Measurements from ENCODE around the gene LRP10. TPM values are rescaled to one million over a fixed set of nuclear protein-coding genes. Genes with fewer than 3 reads are reported as not detected.
"Not testable (repeated sequence)": the region's sequence is repeated elsewhere in the genome, so short reads cannot be mapped to it uniquely, and the experiment has no call there.

The LRP10 gene, protein sequence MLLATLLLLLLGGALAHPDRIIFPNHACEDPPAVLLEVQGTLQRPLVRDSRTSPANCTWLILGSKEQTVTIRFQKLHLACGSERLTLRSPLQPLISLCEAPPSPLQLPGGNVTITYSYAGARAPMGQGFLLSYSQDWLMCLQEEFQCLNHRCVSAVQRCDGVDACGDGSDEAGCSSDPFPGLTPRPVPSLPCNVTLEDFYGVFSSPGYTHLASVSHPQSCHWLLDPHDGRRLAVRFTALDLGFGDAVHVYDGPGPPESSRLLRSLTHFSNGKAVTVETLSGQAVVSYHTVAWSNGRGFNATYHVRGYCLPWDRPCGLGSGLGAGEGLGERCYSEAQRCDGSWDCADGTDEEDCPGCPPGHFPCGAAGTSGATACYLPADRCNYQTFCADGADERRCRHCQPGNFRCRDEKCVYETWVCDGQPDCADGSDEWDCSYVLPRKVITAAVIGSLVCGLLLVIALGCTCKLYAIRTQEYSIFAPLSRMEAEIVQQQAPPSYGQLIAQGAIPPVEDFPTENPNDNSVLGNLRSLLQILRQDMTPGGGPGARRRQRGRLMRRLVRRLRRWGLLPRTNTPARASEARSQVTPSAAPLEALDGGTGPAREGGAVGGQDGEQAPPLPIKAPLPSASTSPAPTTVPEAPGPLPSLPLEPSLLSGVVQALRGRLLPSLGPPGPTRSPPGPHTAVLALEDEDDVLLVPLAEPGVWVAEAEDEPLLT
- total RNA-seq (40.8 and 47.1 TPM in 2 replicates), polyA plus RNA-seq (58.6 and 62.7 TPM in 2 replicates)

DNA sequence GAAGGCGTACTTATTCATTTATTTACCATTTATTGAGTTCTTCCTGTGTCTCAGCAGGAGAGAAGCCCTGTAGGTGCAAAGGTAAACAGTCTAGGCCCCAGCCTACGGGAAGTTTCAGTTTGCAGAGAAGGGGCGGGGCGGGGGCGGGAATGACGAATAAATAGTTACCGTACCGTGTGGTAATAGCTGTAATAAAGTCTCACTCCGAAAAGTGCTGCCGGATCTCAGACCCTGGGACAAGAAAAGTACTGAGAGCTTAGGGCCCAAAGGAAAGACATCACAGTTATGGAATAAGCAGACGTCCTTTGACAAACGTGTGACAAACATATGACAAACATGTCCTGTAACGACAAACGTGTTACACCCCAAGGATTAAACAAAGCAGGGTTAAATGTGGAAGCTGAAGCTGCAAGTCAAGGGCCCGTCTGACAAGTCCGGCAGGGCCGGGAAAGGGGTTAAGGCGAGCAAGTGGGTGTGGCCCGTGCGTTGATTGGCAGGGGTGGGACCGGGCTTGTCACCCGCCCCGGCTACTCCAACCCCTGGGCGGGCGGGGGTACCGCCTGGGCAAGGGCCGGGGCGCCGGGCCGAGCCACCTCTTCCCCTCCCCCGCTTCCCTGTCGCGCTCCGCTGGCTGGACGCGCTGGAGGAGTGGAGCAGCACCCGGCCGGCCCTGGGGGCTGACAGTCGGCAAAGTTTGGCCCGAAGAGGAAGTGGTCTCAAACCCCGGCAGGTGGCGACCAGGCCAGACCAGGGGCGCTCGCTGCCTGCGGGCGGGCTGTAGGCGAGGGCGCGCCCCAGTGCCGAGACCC, at the start of gene LRP10:
TSS of gene LRP10 (plus strand) at position 517 of the 809 bp plus-strand sequence. CDS start 564 bp downstream, outside the sequence.
- peaks cover 6% of the 10 kb centered on the region for H3K4me1 ChIP-seq (ENCODE audit: low read depth)
- TF ChIP-seq, protein P1, sequence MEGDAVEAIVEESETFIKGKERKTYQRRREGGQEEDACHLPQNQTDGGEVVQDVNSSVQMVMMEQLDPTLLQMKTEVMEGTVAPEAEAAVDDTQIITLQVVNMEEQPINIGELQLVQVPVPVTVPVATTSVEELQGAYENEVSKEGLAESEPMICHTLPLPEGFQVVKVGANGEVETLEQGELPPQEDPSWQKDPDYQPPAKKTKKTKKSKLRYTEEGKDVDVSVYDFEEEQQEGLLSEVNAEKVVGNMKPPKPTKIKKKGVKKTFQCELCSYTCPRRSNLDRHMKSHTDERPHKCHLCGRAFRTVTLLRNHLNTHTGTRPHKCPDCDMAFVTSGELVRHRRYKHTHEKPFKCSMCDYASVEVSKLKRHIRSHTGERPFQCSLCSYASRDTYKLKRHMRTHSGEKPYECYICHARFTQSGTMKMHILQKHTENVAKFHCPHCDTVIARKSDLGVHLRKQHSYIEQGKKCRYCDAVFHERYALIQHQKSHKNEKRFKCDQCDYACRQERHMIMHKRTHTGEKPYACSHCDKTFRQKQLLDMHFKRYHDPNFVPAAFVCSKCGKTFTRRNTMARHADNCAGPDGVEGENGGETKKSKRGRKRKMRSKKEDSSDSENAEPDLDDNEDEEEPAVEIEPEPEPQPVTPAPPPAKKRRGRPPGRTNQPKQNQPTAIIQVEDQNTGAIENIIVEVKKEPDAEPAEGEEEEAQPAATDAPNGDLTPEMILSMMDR (IDR thresholded peaks at IDR 0.05; ENCODE audit: low read depth, low read length): no peak
- DNase-seq (ENCODE audit: low read depth in 1 of 2, low spot score in 1 of 2): peak; percentile 90 to 97

DNA sequence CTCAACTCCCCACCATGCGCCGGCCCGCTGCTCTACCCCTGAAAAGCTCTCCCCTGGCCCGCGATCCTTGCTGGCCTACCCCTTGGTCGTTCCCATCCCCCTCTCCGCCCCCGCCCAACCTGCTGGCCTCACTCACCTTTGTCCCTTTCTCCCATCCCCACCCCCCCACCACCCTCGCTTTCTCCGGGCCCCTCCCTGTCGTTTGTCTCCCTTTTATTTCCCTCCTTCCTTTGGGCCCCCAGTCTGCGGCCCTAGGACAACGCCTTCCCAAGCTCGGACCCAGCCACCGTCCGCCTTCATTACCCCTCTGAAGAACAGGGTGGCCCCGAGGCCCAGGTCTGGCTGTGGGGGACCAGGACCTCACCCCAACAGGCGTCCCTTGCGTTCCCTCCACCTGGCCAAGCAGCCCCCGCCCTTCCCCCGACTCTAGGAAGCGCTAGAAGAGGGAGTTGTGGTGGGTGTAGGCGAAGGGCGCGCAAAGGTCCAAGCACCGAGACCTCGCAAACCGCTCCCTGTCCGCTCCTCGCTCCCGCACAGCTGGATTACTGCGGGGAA, 49.4 kb upstream of the LRP10 start:
- TF ChIP-seq, protein P1 (IDR thresholded peaks at IDR 0.05; ENCODE audit: low read depth, low read length): no peak
- Histone ChIP-seq H3K27ac (no peak overlapping the region), H3K4me3 (no peak overlapping the region), H3K27me3 (no peaks in the 10 kb centered on the region), H3K36me3 (no peaks in the 10 kb centered on the region), H3K9me3 (ENCODE audit: low read depth) (no peaks in the 10 kb centered on the region), H3K4me1 (ENCODE audit: low read depth) (peaks cover 16% of the 10 kb centered on the region)
- DNase-seq (ENCODE audit: low read depth in 1 of 2, low spot score in 1 of 2): no peak

More for the DNA sequence above, at the start of gene LRP10:
- Histone ChIP-seq H3K36me3 (peaks cover 17% of the 10 kb centered on the region), H3K9me3 (ENCODE audit: low read depth) (no peaks in the 10 kb centered on the region), H3K27ac (peak within 1 kb of the TSS; percentile 90), H3K4me3 (peak within 1 kb of the TSS; percentile 61), H3K27me3 (no peaks in the 10 kb centered on the region)

DNA sequence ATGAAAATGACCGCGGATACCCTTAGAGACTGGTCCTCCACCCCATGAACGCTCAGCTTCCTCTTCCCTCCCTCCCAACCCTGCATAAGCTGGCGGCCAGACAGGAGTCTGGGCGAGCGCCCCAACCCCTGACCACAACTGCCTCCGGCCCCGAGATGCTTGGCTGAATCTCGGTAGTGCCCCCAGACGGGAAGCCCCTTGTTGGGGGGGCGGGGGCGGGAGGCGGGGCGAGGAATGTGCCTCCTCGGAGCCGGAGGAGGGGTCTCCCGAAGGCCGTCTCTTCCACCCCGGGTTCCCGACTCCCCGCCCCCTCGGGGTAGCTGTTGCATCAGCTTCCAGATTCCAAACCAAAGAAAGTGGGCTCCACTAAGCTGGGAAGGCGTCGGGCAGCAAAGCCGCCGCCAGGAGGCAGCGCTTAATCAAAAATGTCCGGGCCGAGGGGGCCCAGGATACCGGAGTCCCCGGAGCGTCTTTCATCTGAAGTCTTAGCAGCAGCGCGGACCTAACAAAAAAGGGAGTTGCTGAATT, 48.9 kb upstream of the LRP10 start:
- Histone ChIP-seq H3K9me3 (ENCODE audit: low read depth) (no peaks in the 10 kb centered on the region), H3K36me3 (no peaks in the 10 kb centered on the region), H3K27me3 (no peaks in the 10 kb centered on the region), H3K27ac (no peak overlapping the region), H3K4me1 (ENCODE audit: low read depth) (peaks cover 16% of the 10 kb centered on the region), H3K4me3 (peak overlapping the region; percentile 16)
- TF ChIP-seq, protein P1 (IDR thresholded peaks at IDR 0.05; ENCODE audit: low read depth, low read length): peak; percentile 87
- DNase-seq (ENCODE audit: low read depth in 1 of 2, low spot score in 1 of 2): peak; percentile 90 to 97

DNA sequence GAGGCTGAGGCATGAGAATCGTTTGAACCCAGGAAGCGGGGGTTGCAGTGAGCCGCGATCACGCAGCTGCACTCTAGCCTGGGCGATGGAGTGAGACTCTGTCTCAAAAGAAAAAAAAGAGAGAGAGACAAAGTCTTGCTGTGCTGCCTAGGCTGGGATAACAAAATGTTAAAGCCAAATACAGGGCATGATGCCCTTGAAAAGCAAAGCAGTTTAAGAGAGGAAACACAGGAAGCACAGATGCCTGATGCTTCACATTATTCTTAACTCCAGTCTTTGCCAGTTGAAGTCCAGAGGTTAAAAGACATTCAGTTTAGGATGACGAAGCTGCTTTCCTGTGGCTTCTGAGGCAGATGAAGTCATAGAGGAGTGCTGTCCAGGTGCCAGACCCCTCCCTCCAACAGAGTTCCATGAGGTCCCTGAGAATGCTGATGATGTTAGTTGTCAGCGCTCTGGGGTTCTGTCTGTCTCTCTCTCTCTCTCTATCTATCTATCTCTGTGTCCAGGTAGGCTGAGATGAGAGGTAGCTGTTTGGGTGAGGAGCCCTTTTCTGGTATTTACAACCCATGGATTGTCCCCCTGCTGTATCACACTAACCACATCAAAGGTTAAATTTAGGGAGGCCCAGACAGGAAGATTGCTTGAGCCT, 46.7 kb upstream of the LRP10 start:
- Histone ChIP-seq H3K9me3 (ENCODE audit: low read depth) (no peaks in the 10 kb centered on the region), H3K27ac (no peak overlapping the region), H3K4me1 (ENCODE audit: low read depth) (peaks cover 11% of the 10 kb centered on the region), H3K4me3 (no peak overlapping the region), H3K36me3 (no peaks in the 10 kb centered on the region), H3K27me3 (no peaks in the 10 kb centered on the region)
- TF ChIP-seq, protein P1 (IDR thresholded peaks at IDR 0.05; ENCODE audit: low read depth, low read length): no peak
- peak in 1 of 2 donors; percentile 94 for DNase-seq (ENCODE audit: low read depth in 1 of 2, low spot score in 1 of 2)

DNA sequence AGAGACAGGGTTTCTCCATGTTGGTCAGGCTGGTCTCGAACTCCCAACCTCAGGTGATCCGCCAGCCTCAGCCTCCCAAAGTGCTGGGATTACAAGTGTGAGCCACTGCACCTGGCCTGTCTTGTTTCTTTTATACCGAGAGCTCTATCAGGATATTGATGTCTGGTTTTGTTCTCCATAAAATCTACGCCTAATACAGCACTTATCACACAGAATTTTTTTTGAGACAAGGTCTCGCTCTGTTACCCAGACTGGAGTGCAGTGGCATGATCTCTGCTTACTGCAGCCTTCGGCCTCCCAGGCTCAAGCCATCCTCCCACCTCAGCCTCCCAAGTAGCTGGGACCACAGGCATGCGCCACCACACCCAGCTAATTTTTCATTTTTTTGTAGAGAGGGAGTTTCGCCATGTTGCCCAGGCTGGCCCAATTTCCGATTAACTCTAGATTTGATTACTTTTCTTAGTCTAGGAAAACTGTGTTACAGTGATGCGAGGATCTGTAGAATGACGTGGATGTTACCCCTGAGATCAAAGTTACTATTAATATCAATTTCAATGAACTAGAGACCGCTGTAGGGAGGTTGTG, 42.4 kb upstream of the LRP10 start:
- H3K27me3 ChIP-seq; H3K9me3 ChIP-seq (ENCODE audit: low read depth); H3K36me3 ChIP-seq; H3K4me1 ChIP-seq (ENCODE audit: low read depth); DNase-seq (ENCODE audit: low read depth in 1 of 2, low spot score in 1 of 2): not testable (repeated sequence)
- Histone ChIP-seq H3K27ac (peak overlapping the region; percentile 67), H3K4me3 (peak overlapping the region; percentile 71)

All from cardiac muscle cell (in vitro differentiated cells and primary cell).